Fibroblast of lung (primary cell): ENCODE measurements around the gene FCGR3B.
"Not testable (repeated sequence)": the region's sequence is repeated elsewhere in the genome, so short reads cannot be mapped to it uniquely, and the experiment has no call there.

Experiments
- EZH2 ChIP-seq: IDR thresholded peaks from 2 replicates; pipeline ENCODE4 v1.5.1; 2012; ENCODE audit warnings: low read length, control low read depth, mild to moderate bottlenecking; ENCODE audit errors: missing control alignments
- TF ChIP-seq, protein P1 (sequence below), 2 donors: IDR thresholded peaks in 1 of 2; conservative IDR thresholded peaks in 1 of 2; 1 replicate in 1 of 2; 2 replicates in 1 of 2; pipeline ENCODE4 v1.5.1; 2011 to 2012; ENCODE audit warnings: low read length in 2 of 2, control low read depth in 1 of 2, inconsistent platforms in 1 of 2, low read depth in 1 of 2, mild to moderate bottlenecking in 1 of 2

DNA sequence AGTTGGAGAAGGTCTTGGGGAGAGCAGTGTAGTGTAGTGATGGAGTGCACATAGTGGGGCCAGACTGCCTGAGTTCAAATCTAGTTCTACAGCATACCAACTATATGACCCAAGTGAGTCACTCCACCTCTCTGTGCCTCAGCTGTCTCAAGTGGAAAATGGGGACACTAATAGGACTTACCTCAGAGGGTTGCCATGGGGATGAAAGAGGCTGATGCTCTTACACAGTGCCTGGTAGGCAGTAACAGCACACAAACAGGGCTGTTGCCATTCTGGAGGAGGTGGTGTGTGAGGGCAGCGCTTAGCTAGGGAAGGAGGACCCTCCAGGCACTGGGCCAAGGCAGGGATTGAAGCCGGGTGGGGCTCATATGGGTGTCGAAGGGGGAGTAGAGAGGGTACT, 43.5 kb upstream of the FCGR3B start:
- TF ChIP-seq, protein P1, sequence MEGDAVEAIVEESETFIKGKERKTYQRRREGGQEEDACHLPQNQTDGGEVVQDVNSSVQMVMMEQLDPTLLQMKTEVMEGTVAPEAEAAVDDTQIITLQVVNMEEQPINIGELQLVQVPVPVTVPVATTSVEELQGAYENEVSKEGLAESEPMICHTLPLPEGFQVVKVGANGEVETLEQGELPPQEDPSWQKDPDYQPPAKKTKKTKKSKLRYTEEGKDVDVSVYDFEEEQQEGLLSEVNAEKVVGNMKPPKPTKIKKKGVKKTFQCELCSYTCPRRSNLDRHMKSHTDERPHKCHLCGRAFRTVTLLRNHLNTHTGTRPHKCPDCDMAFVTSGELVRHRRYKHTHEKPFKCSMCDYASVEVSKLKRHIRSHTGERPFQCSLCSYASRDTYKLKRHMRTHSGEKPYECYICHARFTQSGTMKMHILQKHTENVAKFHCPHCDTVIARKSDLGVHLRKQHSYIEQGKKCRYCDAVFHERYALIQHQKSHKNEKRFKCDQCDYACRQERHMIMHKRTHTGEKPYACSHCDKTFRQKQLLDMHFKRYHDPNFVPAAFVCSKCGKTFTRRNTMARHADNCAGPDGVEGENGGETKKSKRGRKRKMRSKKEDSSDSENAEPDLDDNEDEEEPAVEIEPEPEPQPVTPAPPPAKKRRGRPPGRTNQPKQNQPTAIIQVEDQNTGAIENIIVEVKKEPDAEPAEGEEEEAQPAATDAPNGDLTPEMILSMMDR (conservative IDR thresholded peaks at IDR 0.05 in 1 of 2, IDR thresholded peaks at IDR 0.05 in 1 of 2; ENCODE audit: low read depth in 1 of 2, low read length in 2 of 2): not testable (repeated sequence)
- not testable (repeated sequence) for TF ChIP-seq EZH2
